Left colon (tissue), 2 donors: ENCODE measurements around the gene CTXN1. TPM values are rescaled to one million over a fixed set of nuclear protein-coding genes. Genes with fewer than 3 reads are reported as not detected.
"Not testable (repeated sequence)": the region's sequence is repeated elsewhere in the genome, so short reads cannot be mapped to it uniquely, and the experiment has no call there.

Experiments used
- ATAC-seq: fragments of 200-7000 bp; cut with Tn5 transposase; one replicate; pipeline ENCODE4 v1.9.1; 2020; ENCODE audit warnings: mild to moderate bottlenecking, moderate library complexity
- DNase-seq, 2 donors: peaks; one replicate each; pipeline ENCODE4 v3.0.0-alpha.2; 2020
- intact Hi-C, 2 donors: fragments of 100-400 bp; cut with DNase I in 1 of 2; cut with micrococcal nuclease in 1 of 2; formaldehyde crosslinking; loops; one replicate each; pipeline versions ENCODE4 v1.11.2 to v1.14.0; 2022; cut with DNase I, micrococcal nuclease
- long read RNA-seq: library from polyadenylated mRNA; unstranded; transcript quantifications from one replicate; pipeline ENCODE4 v2.0.0, GENCODE V29; 2021
- total RNA-seq, 2 donors: library from RNA; stranded (reverse); fragmentation: NEBNext Ultra II Directional; extraction: Animal tissue kit (Norgen Biotek cat#: 25700); gene quantifications; one replicate each; pipeline ENCODE4 v1.2.1, GENCODE V29; 2021
- donor health status: DM: no; HTN: no; CAD: no.
- donor health status: DM: yes; HTN: yes; CAD: no.

Gene CTXN1
- 1 to 10 TPM in 1 of 2 donors, under 1 TPM in 1; 0.61 to 5.1 TPM for total RNA-seq
- long read RNA-seq: 0 reads

DNA sequence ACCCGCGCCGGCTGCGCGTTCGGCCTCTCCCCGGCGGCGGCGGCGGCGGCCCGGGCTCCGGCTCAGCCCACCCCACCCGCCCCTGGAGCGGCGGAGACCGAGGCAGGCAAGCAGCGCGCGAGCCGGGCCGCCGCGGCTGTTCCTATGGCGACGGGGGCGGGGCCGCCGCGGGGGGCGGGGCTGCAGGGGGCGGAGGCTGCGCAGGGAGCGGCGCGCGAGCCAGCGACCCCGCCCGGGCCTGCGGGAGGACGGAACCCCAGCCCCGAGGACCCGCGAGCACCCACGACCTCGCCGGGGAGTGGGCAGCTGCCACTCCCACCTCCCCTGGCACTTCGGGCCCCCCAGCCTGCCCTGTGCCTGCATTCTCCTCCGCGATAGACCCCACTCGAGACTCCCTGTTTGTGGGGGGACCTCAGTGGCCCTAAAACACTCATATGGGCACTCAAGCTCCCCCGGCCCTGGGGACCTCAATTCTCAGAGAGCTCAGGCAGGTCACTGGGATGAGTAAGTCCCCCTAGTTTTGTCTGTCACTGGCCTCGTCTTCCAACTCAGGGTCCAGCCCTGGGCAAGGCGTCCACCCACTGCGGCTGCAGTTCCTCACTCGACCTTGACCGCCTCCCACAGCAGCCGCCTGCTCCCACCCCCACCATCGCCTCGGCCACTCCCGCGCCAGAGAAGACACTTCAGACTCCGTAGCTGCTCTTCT, at the start of gene CTXN1:
Gene CTXN1 (minus strand): TSS at position 115 of the 706 bp plus-strand sequence. CDS start 597 bp downstream, outside the sequence.
- intact Hi-C loops: no loop called here
- DNase-seq (peak; percentile 48 to 82), ATAC-seq (peak; percentile 66)

DNA sequence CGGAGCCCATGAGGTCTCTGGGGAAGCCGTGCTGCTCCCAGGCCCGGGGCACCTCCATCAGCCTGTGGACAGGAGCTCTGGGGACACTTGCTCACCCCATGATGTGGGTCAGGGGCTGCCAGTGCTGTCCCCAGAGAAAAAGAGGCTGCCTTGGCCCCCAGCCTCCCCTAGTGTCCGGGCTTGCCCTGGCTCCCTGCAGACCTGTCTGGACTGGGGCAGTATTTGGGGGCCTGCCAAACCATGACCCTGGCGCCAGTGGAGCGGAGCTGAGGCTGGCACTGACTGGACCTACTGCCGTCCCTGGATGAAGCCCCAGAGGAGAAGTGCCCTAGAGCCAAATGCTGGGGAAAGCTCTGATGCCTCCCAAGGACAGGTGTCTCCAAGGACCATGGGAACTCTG, 49.1 kb upstream of the CTXN1 start:
- DNase-seq: no peak
- no peak for ATAC-seq
- intact Hi-C loops: no loop called here

DNA sequence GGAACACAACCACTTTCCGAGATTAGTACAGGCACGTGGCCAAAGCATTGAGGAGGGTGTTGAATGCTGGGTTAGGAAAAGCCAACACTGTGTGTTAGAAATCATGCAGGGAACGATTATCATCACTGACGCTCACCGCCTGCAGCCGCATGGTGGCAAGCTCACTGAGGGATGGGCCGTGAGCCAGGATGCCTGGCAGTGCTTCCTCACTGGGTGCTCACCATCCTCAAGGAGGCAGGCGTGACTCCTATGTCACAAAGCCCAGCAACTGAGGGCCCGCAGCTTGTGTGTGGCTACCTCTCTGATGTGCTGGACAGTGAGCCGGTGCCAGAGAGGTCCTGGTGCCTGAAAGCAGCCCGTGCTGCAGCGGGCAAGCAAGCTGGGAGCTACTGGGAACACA, 47.9 kb upstream of the CTXN1 start:
- intact Hi-C loops: no loop called here
- DNase-seq: no peak
- no peak for ATAC-seq

DNA sequence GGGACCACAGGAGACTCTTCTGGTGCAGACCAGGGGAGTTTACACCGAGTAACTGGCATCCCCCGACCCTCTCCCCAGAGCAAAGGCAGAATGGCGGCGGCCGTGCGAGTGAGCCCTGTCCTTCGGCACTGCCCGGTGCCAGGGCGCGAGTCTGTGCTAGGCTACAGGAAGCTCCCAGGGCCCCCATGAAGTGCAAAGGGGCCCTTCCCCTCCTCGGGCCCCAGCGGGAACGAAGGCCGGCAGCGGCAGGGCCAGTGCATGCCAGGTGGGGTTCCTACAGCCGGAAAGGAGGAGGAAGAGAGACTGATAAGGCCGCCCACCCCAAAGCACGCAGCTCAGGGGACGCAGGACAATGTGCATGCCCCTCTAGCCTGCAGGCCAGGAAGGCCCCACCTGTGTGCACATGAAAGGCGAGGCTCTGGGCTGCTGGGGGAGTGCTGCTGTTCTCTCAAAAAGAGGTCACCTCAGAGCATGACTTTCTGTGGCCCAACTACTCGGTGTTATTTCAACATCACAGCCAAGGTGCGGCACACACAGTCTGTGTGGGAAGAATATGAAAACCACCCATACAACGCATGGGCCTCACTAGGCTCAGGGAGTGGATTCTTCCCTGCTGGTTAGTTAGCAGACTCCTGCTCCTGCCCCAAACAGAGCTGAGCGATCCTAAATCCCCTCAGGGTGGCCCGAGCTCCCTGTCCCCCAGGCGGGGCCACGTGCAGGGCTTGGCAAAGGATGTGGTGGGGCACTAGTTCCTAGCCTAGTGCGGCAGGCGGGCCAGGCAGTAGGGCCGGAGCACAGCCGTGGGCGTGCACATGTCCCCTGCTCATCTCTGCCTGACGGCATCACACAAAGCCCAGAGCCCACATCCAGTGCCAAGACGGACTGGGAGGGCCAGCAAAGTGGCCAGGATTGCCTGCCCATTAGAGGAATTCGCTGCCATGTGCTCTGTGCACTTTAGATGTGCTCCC, 45.9 kb upstream of the CTXN1 start:
- DNase-seq (no peak), ATAC-seq (peak; percentile 5)
- intact Hi-C loops: no loop called here

DNA sequence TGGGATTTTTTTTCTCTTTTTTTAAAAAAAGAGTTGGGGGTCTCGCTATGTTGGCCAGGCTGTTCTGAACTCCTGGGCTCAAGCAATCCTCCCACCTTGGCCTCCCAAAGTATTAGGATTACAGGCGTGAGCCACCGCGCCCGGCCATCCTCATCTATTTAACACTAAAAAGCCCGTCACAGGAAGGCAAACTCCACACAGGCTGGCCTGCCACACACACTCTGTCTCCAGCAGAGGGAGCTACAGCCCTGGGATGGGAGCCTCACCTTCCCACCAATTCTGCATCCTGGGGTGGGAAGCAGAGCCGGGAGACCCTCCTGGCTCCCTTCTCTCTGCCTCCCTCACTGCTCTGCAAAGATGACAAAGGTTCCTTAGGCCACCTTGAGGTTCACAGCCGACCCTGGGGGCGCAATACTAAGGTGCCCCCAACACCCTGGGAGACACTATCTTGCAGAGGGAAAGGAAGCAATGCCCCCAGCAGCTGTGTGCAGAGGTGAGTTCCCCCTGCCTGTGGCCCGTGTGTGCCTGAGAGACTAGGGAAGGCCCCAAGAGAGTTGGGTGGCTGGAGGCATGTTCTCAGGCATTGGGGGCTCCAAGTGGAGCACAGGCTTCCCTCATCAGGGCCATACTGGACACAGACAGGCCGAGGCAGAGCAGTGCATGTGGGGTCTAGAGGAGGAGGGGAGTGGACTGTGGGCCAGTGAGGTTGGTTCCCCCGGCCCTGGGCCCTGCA, 44.9 kb upstream of the CTXN1 start:
- peak in 1 of 2 donors; percentile 24 for DNase-seq
- intact Hi-C loops: no loop called here

DNA sequence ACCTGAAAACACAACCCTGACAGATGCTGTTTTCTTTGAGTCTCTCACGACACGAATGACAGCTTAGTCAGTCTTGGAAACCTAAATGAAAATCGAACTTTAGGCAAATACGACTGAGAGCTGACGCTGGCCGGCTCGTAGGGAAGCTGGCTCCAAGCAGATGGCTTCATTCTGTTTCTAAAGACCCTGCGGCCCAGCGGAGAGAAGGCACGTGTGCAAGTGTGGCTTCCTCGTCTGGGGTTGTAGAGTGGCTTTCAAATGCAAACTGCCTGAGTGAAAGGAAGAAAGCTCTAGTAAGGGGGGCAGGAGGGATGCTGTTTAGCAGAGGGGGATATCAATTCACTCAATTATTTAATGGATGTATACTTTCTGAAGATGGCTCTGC, 43.6 kb upstream of the CTXN1 start:
- intact Hi-C loops: no loop called here
- no peak for ATAC-seq

More for the DNA sequence above, 44.9 kb upstream of the CTXN1 start:
- ATAC-seq: peak; percentile 62

DNA sequence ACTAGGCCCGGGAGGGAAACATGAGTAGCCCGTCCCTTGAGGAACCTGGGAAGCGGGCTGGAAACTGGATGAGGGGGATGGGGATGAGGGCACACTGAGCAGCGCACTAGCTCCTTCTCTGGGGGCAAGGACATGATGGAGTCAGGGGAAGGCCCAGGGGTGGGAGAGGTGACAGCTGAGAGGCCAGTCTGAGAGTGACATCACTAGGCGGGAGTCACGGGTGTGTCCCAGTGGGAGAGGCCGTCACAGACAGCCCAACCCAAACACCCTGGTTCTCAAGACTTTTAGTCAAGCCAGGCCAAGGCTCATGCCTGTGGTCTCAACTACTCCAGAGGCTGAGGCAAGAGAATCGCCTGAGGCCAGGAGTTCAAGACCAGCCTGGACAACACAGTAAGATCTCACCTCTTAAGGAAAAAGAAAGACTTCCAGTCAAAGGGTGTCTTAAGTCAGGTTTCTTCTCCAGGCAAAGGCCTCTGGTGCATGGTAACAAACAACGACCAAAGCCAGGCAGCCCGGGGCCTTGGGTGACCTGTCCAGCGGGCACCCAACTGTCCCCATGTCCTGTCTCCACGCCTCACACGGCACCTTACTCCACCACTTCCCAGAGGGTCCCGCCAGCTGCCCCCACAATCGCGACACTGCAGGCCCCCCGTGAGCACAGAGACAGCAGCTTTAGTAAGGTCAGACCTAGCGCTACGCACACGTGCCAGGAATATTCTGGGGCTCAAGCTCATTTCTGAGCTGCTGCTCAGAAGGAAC, 43.0 kb upstream of the CTXN1 start:
- ATAC-seq: peak; percentile 22
- DNase-seq: no peak
- intact Hi-C loops: no loop called here

More for the DNA sequence above, 43.6 kb upstream of the CTXN1 start:
- no peak for DNase-seq

DNA sequence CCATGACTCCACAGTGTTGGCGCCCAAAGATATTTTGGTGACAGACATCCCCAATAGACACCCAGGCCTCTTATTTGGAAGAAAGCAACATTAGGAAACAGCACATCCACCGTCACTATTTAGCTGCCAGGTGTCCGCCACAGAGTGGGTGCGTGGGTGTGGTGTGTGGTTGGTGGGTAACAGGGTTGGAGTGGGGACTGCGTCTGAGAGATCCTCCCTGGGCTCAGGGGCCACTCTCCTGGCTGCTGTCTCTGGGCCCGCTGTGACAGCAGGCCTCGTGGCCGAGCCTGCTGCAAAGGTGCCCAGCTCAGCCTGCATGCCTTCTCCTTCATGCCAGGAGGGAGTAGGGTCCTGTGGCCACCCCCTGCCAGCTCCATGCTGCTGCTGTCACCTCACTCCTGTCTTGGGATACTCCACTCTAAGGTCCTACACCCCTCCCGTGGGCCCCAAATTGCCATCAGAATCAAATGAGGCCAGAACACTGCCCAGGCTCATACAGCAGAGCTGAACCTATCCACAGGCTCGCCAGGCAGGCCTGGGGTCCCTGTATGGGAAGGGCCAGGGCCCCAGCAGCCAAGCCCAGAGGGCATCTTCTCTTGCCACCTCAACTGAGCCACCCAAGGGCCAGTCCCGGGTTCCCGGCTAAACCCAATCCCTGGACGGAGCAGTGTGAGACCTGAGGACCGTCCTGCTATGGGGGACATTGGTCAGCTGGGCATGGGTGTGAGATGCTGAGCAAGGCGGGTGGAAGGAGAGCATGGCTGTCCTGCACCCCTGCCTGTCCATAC, 42.3 kb upstream of the CTXN1 start:
- DNase-seq: no peak
- no peak for ATAC-seq
- intact Hi-C loops: no loop called here

DNA sequence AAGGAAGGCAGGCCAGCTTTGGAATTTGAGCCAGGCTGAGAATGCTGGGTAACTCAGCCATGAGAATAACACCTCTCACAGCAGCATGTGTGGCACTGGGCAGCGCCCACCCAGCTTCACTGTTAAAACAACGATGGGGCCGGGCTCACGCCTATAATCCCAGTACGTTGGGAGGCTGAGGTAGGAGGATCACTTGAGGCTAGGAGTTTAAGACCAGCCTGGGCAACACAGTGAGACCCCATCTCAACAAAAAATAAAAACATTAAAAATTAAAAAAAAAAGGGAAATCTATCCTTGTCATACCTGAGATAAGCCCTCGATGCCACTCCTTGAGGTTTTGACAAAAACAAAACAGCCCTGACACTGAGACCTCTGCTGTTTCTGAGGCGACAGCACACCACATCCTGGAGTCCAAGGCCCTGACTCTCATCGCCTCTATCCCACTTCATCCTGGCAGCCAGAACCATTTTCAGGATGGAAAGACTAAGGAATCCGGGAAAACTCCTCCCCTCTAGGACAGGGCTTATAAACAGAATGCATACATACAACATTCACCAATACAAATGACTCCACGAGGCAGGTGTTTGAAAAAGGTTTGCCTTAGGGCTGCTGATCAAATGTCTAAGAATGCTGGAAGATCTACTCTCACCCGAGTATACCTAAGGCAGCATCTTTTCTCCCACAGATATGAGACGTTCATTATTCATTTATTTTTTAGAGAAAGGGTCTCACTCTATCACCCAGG, 40.2 kb upstream of the CTXN1 start:
- DNase-seq (no peak), ATAC-seq (no peak)
- intact Hi-C loops: no loop called here

DNA sequence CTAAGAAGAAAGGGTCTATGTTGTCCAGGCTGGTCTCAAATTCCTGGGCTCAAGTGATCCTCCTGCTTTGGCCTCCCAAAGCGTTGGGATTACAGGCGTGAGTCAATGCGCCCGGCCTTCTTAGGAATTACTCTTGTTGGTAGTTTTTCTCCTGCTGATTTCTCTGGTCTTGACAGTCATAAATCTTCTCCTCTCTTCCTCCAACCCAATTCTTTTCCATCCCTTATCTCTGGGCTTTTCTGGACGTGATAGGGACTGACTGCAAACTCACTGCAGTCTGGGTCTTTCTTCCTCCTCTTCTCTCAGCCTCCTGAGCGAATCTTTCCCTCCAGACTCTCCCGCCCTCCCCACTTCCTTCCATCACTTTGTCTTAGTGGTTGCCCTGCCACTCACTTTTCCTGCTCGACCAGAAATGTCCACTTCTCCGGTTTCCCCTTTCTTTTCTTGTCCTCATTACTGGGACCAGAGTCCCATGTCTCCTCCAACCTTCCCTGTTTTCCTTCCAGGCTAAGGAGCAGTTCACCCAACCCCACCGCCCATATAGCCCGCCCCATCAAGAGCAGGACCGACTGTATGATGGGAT, 39.4 kb upstream of the CTXN1 start:
- no peak for ATAC-seq

DNA sequence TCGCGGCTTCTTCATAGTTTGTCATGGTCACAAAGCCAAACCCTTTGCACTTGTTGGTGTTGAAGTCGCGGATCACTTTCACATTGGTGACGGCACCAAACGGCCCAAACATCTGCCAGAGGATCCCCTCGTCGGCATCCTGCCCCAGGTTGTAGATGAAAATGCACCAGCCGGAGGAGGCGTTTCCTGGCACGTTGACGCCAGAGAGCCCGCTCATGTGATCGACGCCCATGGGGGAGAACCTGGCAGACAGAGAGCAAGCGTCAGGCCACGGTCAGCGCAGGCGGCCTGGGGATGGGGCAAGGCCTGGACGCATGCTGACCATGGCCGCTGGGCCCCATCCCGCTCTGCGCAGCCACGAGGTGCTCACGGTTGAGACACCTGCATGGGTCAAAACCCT, 37.6 kb upstream of the CTXN1 start:
- ATAC-seq: no peak
- no peak for DNase-seq
- intact Hi-C loops: no loop called here

More for the DNA sequence above, 39.4 kb upstream of the CTXN1 start:
- no peak for DNase-seq
- intact Hi-C loops: no loop called here

DNA sequence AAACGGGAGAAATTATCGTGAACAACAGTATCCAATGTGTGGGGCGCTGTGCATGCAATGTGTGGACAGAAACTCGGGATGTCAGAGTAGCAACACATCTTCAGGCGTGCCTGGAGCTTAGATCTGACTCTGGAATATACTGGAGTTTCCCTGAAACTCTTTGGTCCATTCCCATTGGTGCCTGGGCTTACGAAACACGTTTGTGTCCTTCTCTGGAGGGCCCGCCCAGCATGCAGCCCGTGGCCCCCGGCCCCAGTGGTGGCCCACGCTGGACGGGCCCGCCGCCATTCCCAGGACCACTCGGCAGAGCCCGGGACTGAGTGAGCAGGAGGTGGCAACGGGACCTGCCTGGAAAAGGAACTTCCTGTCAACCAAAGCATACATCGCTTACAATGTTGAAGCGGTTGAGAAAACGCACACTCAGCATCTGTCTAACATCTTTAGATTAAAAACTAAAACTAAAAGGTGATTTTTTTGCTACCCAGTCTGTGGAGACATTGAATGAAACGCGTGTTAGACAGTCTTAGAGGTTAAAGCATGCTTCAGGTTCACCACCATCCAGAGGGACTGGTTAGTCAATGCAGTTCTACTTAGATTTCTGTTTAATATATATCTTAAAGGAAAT, 36.8 kb upstream of the CTXN1 start:
- ATAC-seq: no peak
- intact Hi-C loops: no loop called here

DNA sequence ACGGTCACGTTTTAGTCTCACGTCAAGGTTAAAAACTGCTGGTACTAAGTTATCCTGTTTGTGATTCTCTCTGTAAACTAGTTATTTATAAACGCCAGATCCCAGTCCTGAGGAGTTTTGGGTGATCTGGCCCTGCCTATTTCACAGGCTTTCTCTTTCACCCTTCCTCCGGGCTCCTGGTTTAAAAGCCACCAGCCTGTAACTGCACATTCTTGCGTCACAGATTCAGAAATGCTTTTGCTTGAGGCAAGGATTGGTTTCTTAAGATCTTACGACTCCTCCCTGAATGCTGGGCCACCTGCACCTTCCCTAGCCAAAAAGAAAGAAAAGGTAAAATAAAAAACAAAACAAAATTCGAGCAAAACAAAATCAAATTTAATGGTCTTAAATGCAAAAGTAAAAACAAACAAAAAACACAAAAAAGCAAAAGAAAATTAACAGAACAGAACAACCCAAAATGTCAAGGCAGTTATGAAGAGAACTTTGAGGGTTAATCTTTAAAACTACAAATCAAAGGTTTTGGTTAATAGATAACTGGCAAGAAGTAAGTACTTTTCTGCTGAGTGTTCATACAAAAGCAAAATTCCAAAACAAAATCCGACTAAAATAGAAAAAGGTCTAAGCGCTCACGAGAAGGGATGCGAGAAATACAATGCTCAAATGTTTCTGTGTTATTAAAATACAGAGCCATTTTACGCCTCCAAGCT, 36.1 kb upstream of the CTXN1 start:
- no peak for ATAC-seq
- DNase-seq: no peak
- intact Hi-C loops: no loop called here

More for the DNA sequence above, 36.8 kb upstream of the CTXN1 start:
- no peak for DNase-seq

DNA sequence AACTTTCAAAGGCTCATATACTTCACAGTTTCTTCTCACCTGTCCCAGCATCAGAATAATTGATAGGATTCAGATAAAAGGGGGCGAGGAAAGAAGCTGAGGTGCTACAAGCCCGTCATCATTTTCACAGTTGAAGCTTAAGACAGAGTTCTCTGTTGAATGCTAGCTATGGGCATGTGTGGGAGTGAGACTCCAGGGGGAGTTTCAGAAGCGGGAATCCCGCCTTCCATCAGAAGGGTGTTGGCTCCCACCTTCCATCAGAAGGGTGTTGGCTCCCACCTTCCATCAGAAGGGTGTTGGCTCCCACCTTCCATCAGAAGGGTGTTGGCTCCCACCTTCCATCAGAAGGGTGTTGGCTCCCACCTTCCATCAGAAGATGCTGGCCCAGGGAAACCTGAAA, 35.1 kb upstream of the CTXN1 start:
- ATAC-seq, intact Hi-C loops, DNase-seq: not testable (repeated sequence)

DNA sequence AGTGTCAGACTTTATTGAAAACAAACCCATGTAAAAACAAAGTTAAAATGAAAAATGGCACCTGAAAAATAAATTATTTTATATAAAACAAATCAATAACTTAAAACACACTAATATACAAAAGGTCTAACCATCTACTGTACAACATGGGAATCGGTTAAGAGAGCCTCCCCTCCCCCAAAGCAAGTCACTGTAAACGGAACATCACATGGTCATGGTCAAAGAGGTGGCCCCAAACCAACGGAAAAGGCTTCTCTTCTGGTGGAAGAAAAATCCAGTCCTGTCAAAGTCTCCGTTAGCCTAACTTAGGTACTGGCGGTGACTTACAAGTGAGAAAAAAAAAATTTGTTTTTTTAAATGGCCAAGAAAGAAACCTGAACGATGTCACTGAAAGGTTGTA, 33.3 kb upstream of the CTXN1 start:
- no peak for ATAC-seq
- intact Hi-C loops: no loop called here
- no peak for DNase-seq

DNA sequence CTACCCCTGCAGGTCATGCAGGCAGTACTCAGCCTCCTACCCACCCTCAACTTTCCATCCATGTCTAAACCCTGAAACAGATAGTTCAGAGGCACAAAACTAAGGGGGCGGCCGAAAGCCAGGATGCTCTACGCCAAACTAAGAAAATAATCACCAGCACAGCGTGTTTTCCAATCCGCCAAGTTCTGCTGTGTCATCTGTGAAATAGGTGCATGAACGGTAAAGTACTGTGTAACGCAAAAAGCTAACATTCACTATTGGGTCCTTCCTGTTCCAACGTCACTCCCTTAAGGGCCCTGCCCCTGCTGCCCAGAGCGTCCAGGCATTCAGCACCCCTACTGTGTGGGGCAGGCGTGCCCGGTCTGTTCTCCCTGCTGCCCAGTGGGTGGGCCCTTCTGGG, 29.8 kb upstream of the CTXN1 start:
- DNase-seq: no peak
- ATAC-seq: peak; percentile 15
- intact Hi-C loops: no loop called here
